SK-N-DZ (cell line): Measurements from ENCODE around the gene TNFRSF14. TPM values are rescaled to one million over a fixed set of nuclear protein-coding genes. Genes with fewer than 3 reads are reported as not detected.

Experiments
- DNase-seq: peaks from one replicate; pipeline ENCODE4 v3.0.0-alpha.2; 2015; ENCODE audit warnings: low spot score
- polyA plus RNA-seq, 2 experiments: library from polyadenylated mRNA; depleted of rRNA; stranded (reverse); fragments of >200 nt; gene quantifications; 2 replicates each; pipeline ENCODE4 v1.2.3, GENCODE V29; 2014

The TNFRSF14 gene
- polyA plus RNA-seq (2014; cell fraction: cytosol; rRNA removed), result 0.49 TPM in 1 of 2 replicates, not detected in the other
- polyA plus RNA-seq (2014; cell fraction: nucleus; rRNA removed), result 1.2 and 1.4 TPM in 2 replicates

- no peak for DNase-seq
Observed at GRCh38 chr1:2556277-2556677, at the start of gene TNFRSF14. Gene TNFRSF14 (plus strand): TSS chr1:2556371. CDS start chr1:2556665, 294 bp downstream.

GRCh38 chr1:2506901-2507565 is 49.1 kb upstream of the TNFRSF14 start:
- DNase-seq, result no peak

GRCh38 chr1:2507744-2508155 is 48.4 kb upstream of the TNFRSF14 start:
- no peak for DNase-seq

GRCh38 chr1:2508180-2508579 is 48.0 kb upstream of the TNFRSF14 start:
- no peak for DNase-seq

- no peak for DNase-seq
Observed at GRCh38 chr1:2508751-2509150, 47.4 kb upstream of the TNFRSF14 start.

- no peak for DNase-seq
Observed at GRCh38 chr1:2509589-2509988, 46.6 kb upstream of the TNFRSF14 start.

GRCh38 chr1:2510366-2511155 is 45.6 kb upstream of the TNFRSF14 start:
- no peak for DNase-seq

- no peak for DNase-seq
Observed at GRCh38 chr1:2512862-2513421, 43.2 kb upstream of the TNFRSF14 start.

- DNase-seq, result no peak
Observed at GRCh38 chr1:2513939-2514652, 42.1 kb upstream of the TNFRSF14 start.

GRCh38 chr1:2514863-2515762 is 41.1 kb upstream of the TNFRSF14 start:
- no peak for DNase-seq

- no peak for DNase-seq
Observed at GRCh38 chr1:2515763-2516080, 40.4 kb upstream of the TNFRSF14 start.

GRCh38 chr1:2516124-2516523 is 40.0 kb upstream of the TNFRSF14 start:
- DNase-seq, result no peak

GRCh38 chr1:2516946-2517345 is 39.2 kb upstream of the TNFRSF14 start:
- DNase-seq, result no peak

GRCh38 chr1:2517966-2518365 is 38.2 kb upstream of the TNFRSF14 start:
- DNase-seq, result no peak

GRCh38 chr1:2518528-2518927 is 37.6 kb upstream of the TNFRSF14 start:
- no peak for DNase-seq

GRCh38 chr1:2519029-2519685 is 37.0 kb upstream of the TNFRSF14 start:
- DNase-seq, result no peak

GRCh38 chr1:2519729-2520128 is 36.4 kb upstream of the TNFRSF14 start:
- DNase-seq, result no peak

- no peak for DNase-seq
Observed at GRCh38 chr1:2520206-2520605, 36.0 kb upstream of the TNFRSF14 start.

GRCh38 chr1:2520806-2521205 is 35.4 kb upstream of the TNFRSF14 start:
- no peak for DNase-seq

- no peak for DNase-seq
Observed at GRCh38 chr1:2522230-2522629, 33.9 kb upstream of the TNFRSF14 start.
